ENCODE data around the gene MOB2. TPM values are rescaled to one million over a fixed set of nuclear protein-coding genes. Genes with fewer than 3 reads are reported as not detected.
A peak's percentile ranks its signal among the peaks of the same experiment; 100 is the strongest.

Gene MOB2
- total RNA-seq, 1 donor from 2014 or later, result 50.4 TPM

GRCh38 chr11:1501421-1502167 lies 15.0 kb upstream of the MOB2 start:
- Histone ChIP-seq H3K27ac (no peak overlapping the region), H3K4me1 (peaks cover 50% of the 10 kb centered on the region), H3K36me3 (peaks cover 13% of the 10 kb centered on the region), H3K4me3 (no peak overlapping the region), H3K27me3 (ENCODE audit: low read depth) (no peaks in the 10 kb centered on the region), H3K9me3 (no peaks in the 10 kb centered on the region)
- no peak for TF ChIP-seq CTCF (IDR thresholded peaks at IDR 0.05)
- intact Hi-C loops (cut with DNase I), result no loop called here
- ATAC-seq, result no peak
- peak; percentile 32 for DNase-seq

- no peak for TF ChIP-seq CTCF (IDR thresholded peaks at IDR 0.05)
- DNase-seq (peak; percentile 41), ATAC-seq (no peak)
- intact Hi-C loops (cut with DNase I), result no loop called here
- Histone ChIP-seq H3K9me3 (no peaks in the 10 kb centered on the region), H3K27me3 (ENCODE audit: low read depth) (no peaks in the 10 kb centered on the region), H3K27ac (no peak overlapping the region), H3K4me1 (peaks cover 51% of the 10 kb centered on the region), H3K4me3 (no peak overlapping the region), H3K36me3 (peaks cover 13% of the 10 kb centered on the region)
Observed at GRCh38 chr11:1500466-1501420, 14.2 kb upstream of the MOB2 start.

- DNase-seq, result peak; percentile 38
- H3K27me3 ChIP-seq (ENCODE audit: low read depth), result no peaks in the 10 kb centered on the region
- H3K4me1 ChIP-seq, result peaks cover 46% of the 10 kb centered on the region
- peaks cover 13% of the 10 kb centered on the region for H3K36me3 ChIP-seq
- no peaks in the 10 kb centered on the region for H3K9me3 ChIP-seq
- no peak for ATAC-seq
- no peak overlapping the region for H3K4me3 ChIP-seq
- intact Hi-C loops (cut with DNase I), result no loop called here
- H3K27ac ChIP-seq, result no peak overlapping the region
- TF ChIP-seq CTCF (IDR thresholded peaks at IDR 0.05), result no peak
Observed at GRCh38 chr11:1499899-1500298, 13.3 kb upstream of the MOB2 start.

GRCh38 chr11:1499261-1499890 lies 12.8 kb upstream of the MOB2 start:
- Histone ChIP-seq H3K4me3 (no peak overlapping the region), H3K36me3 (peaks cover 13% of the 10 kb centered on the region), H3K27me3 (ENCODE audit: low read depth) (no peaks in the 10 kb centered on the region), H3K4me1 (peaks cover 42% of the 10 kb centered on the region), H3K9me3 (no peaks in the 10 kb centered on the region), H3K27ac (no peak overlapping the region)
- no peak for TF ChIP-seq CTCF (IDR thresholded peaks at IDR 0.05)
- ATAC-seq (no peak), DNase-seq (peak; percentile 38)
- intact Hi-C loops (cut with DNase I), result no loop called here

- DNase-seq (peak; percentile 23), ATAC-seq (no peak)
- Histone ChIP-seq H3K27ac (no peak overlapping the region), H3K9me3 (no peaks in the 10 kb centered on the region), H3K4me1 (peaks cover 41% of the 10 kb centered on the region), H3K36me3 (peaks cover 13% of the 10 kb centered on the region), H3K27me3 (ENCODE audit: low read depth) (no peaks in the 10 kb centered on the region), H3K4me3 (no peak overlapping the region)
- intact Hi-C loops (cut with DNase I), result no loop called here
- TF ChIP-seq CTCF (IDR thresholded peaks at IDR 0.05), result no peak
Observed at GRCh38 chr11:1498262-1498661, 11.7 kb upstream of the MOB2 start.

Data from lower lobe of right lung (tissue), 2 donors.